ENCODE results near the gene EMC8. TPM values are rescaled to one million over a fixed set of nuclear protein-coding genes. Genes with fewer than 3 reads are reported as not detected.
A peak's percentile ranks its signal among the peaks of the same experiment; 100 is the strongest.

The EMC8 gene
- polyA plus RNA-seq, 1 donor (not counting 4 experiments of a cell fraction or from before 2014, with no cell fraction given): 38.5 TPM

DNA sequence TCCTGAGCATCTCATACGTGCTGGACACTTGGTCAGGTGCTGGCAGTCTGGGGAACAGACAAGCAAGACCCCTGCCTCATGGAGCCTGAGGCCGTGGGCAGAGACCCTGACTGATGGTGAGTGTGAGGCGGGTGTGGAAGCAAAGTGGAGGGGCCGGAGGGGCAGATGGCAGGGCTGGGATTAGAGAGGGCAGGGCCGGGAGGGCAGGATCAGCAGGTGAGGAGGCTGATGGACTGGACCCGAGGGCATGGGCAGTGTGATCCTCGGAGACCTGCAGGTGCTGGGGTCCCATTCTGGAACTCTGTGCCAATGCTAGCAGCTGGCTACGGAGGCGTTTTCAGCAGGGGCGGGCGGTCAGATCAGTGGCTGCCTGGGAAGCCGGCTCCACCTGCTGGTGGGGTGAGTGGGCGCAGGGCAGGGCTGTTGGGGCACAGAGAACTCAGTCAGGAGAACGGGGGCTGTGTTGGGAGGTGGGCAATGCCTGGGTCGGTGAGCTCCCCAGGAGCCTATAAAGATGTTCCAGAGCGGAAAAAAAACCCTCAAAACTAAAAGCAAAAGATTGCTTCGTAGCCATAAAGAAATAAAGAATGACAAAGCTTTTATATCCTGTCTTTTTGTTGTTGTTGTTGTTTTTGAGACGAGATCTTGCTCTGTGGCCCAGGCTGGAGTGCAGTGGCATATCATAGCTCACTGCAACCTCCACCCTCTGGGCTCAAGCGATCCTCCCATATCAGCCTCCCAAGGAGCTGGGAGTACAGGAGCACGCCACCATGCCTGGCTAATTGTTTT is 39.5 kb downstream of the EMC8 start:
- H3K4me1 ChIP-seq (ENCODE audit: control insufficient read depth, extremely low read depth, insufficient read depth, low read length): peaks cover 20% of the 10 kb centered on the region
- no peak overlapping the region for H2AFZ ChIP-seq (ENCODE audit: control insufficient read depth, low read length)
- H4K20me1 ChIP-seq (ENCODE audit: control insufficient read depth, extremely low read depth, insufficient read depth, low read length): no peaks in the 10 kb centered on the region
- no peak overlapping the region for H3K4me2 ChIP-seq (ENCODE audit: control insufficient read depth, extremely low read depth, insufficient read depth, low read depth, low read length)
- no peaks in the 10 kb centered on the region for H3K27me3 ChIP-seq (ENCODE audit: control insufficient read depth, extremely low read depth, insufficient read depth, low read length)
- dilution Hi-C loops (cut with MboI; ENCODE audit: extremely low pct_ligation_motif_present, low sequenced_read_pairs): no loop called here
- H3K27ac ChIP-seq (ENCODE audit: control insufficient read depth, insufficient read depth, low read length): no peak overlapping the region
- no peak overlapping the region for H3K4me3 ChIP-seq (ENCODE audit: control insufficient read depth in 2 of 3, extremely low read depth in 1 of 3, insufficient read depth in 2 of 3, low read depth in 1 of 3, low read length in 3 of 3)
- TF ChIP-seq, protein P1, sequence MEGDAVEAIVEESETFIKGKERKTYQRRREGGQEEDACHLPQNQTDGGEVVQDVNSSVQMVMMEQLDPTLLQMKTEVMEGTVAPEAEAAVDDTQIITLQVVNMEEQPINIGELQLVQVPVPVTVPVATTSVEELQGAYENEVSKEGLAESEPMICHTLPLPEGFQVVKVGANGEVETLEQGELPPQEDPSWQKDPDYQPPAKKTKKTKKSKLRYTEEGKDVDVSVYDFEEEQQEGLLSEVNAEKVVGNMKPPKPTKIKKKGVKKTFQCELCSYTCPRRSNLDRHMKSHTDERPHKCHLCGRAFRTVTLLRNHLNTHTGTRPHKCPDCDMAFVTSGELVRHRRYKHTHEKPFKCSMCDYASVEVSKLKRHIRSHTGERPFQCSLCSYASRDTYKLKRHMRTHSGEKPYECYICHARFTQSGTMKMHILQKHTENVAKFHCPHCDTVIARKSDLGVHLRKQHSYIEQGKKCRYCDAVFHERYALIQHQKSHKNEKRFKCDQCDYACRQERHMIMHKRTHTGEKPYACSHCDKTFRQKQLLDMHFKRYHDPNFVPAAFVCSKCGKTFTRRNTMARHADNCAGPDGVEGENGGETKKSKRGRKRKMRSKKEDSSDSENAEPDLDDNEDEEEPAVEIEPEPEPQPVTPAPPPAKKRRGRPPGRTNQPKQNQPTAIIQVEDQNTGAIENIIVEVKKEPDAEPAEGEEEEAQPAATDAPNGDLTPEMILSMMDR (optimal IDR thresholded peaks at IDR 0.05 in 1 of 3, IDR thresholded peaks at IDR 0.05 in 1 of 3, conservative IDR thresholded peaks at IDR 0.05 in 1 of 3; ENCODE audit: extremely low read depth in 1 of 3, insufficient read depth in 2 of 3, low read length in 3 of 3): peak; percentile 73 to 96 (median 95)
- TF ChIP-seq EZH2 (IDR thresholded peaks at IDR 0.05; ENCODE audit: low read length): no peak
- no peak overlapping the region for H3K9ac ChIP-seq (ENCODE audit: control insufficient read depth, extremely low read depth, insufficient read depth, low read length)
- FAIRE-seq (no peak), DNase-seq (ENCODE audit: low read depth, low spot score) (no peak)
- no peaks in the 10 kb centered on the region for H3K36me3 ChIP-seq (ENCODE audit: control insufficient read depth in 2 of 2, extremely low read depth in 1 of 2, insufficient read depth in 2 of 2, low read length in 2 of 2)
- no peaks in the 10 kb centered on the region for H3K9me3 ChIP-seq (ENCODE audit: control insufficient read depth, low read depth, low read length)
- H3K9me1 ChIP-seq (ENCODE audit: control insufficient read depth, extremely low read depth, insufficient read depth, low read length): no peaks in the 10 kb centered on the region
- H3K79me2 ChIP-seq (ENCODE audit: control insufficient read depth, insufficient read depth, low read length): no peaks in the 10 kb centered on the region

GRCh38 chr16:85759136-85759535 is 40.2 kb downstream of the EMC8 start:
- no peaks in the 10 kb centered on the region for H3K9me1 ChIP-seq (ENCODE audit: control insufficient read depth, extremely low read depth, insufficient read depth, low read length)
- H3K27me3 ChIP-seq (ENCODE audit: control insufficient read depth, extremely low read depth, insufficient read depth, low read length): no peaks in the 10 kb centered on the region
- FAIRE-seq: no peak
- TF ChIP-seq EZH2 (IDR thresholded peaks at IDR 0.05; ENCODE audit: low read length): no peak
- TF ChIP-seq, protein P1 (optimal IDR thresholded peaks at IDR 0.05 in 1 of 3, IDR thresholded peaks at IDR 0.05 in 1 of 3, conservative IDR thresholded peaks at IDR 0.05 in 1 of 3; ENCODE audit: extremely low read depth in 1 of 3, insufficient read depth in 2 of 3, low read length in 3 of 3): no peak
- H3K27ac ChIP-seq (ENCODE audit: control insufficient read depth, insufficient read depth, low read length): no peak overlapping the region
- H3K4me1 ChIP-seq (ENCODE audit: control insufficient read depth, extremely low read depth, insufficient read depth, low read length): peaks cover 21% of the 10 kb centered on the region
- no peaks in the 10 kb centered on the region for H3K36me3 ChIP-seq (ENCODE audit: control insufficient read depth in 2 of 2, extremely low read depth in 1 of 2, insufficient read depth in 2 of 2, low read length in 2 of 2)
- no peak overlapping the region for H3K4me3 ChIP-seq (ENCODE audit: control insufficient read depth in 2 of 3, extremely low read depth in 1 of 3, insufficient read depth in 2 of 3, low read depth in 1 of 3, low read length in 3 of 3)
- no peaks in the 10 kb centered on the region for H3K79me2 ChIP-seq (ENCODE audit: control insufficient read depth, insufficient read depth, low read length)
- H3K9me3 ChIP-seq (ENCODE audit: control insufficient read depth, low read depth, low read length): no peaks in the 10 kb centered on the region
- no peak for DNase-seq (ENCODE audit: low read depth, low spot score)
- H4K20me1 ChIP-seq (ENCODE audit: control insufficient read depth, extremely low read depth, insufficient read depth, low read length): no peaks in the 10 kb centered on the region
- no peak overlapping the region for H2AFZ ChIP-seq (ENCODE audit: control insufficient read depth, low read length)
- dilution Hi-C loops (cut with MboI; ENCODE audit: extremely low pct_ligation_motif_present, low sequenced_read_pairs): no loop called here
- no peak overlapping the region for H3K4me2 ChIP-seq (ENCODE audit: control insufficient read depth, extremely low read depth, insufficient read depth, low read depth, low read length)
- H3K9ac ChIP-seq (ENCODE audit: control insufficient read depth, extremely low read depth, insufficient read depth, low read length): no peak overlapping the region
